KMS-11 (cell line): Measurements from ENCODE around the gene MISP.

Source experiments
- H2AFZ ChIP-seq: fragments of 200-600 bp; sonication (generic); 2 replicates; pipeline ENCODE4 v1.6.1; 2016; ENCODE audit warnings: antibody characterized with exemption, mixed run types, low read depth
- H3K27ac ChIP-seq: fragments of 200-600 bp; sonication (generic); 2 replicates; pipeline ENCODE4 v1.6.1; 2016; ENCODE audit warnings: mild to moderate bottlenecking, mixed run types
- H3K27me3 ChIP-seq: fragments of 200-600 bp; sonication (generic); 2 replicates; pipeline ENCODE4 v1.6.1; 2017; ENCODE audit warnings: mild to moderate bottlenecking, low read depth, mixed run types, moderate library complexity; ENCODE audit not compliant: insufficient read depth
- H3K36me3 ChIP-seq: fragments of 200-600 bp; sonication (generic); 2 replicates; pipeline ENCODE4 v1.6.1; 2017; ENCODE audit warnings: mild to moderate bottlenecking, mixed run types; ENCODE audit not compliant: insufficient read depth
- H3K4me1 ChIP-seq: fragments of 200-600 bp; sonication (generic); 2 replicates; pipeline ENCODE4 v1.6.1; 2016; ENCODE audit warnings: mild to moderate bottlenecking, low read depth, mixed run types; ENCODE audit not compliant: poor library complexity, severe bottlenecking
- H3K4me2 ChIP-seq: fragments of 200-600 bp; sonication (generic); 2 replicates; pipeline ENCODE4 v1.7.0; 2016; ENCODE audit warnings: mild to moderate bottlenecking, mixed run types
- H3K4me3 ChIP-seq: fragments of 200-600 bp; sonication (generic); IDR thresholded peaks from 2 replicates; pipeline ENCODE4 v1.6.1; 2017; ENCODE audit warnings: low read depth, low read length, mixed read lengths; ENCODE audit not compliant: insufficient read depth
- H3K79me2 ChIP-seq: fragments of 200-600 bp; sonication (generic); 2 replicates; pipeline ENCODE4 v1.6.1; 2016; ENCODE audit warnings: low read depth, mixed run types; ENCODE audit not compliant: insufficient read depth
- H3K9ac ChIP-seq: fragments of 200-600 bp; sonication (generic); 2 replicates; pipeline ENCODE4 v1.6.1; 2016; ENCODE audit warnings: mild to moderate bottlenecking, mixed run types
- H4K20me1 ChIP-seq: fragments of 200-600 bp; sonication (generic); 2 replicates; pipeline ENCODE4 v1.6.1; 2016; ENCODE audit warnings: mild to moderate bottlenecking, mixed run types; ENCODE audit not compliant: insufficient read depth
- CTCF ChIP-seq: fragments of 200-600 bp; sonication (generic); conservative IDR thresholded peaks from 2 replicates; pipeline ENCODE4 v1.6.1; 2017; ENCODE audit warnings: low read depth, mild to moderate bottlenecking, antibody characterized with exemption, low read length, moderate library complexity, mixed read lengths

The MISP gene

GRCh38 chr19:808423-808775 lies 57.5 kb downstream of the MISP start:
- Histone ChIP-seq H3K9ac (no peak overlapping the region), H3K4me1 (no peaks in the 10 kb centered on the region), H3K27ac (no peak overlapping the region), H3K27me3 (no peaks in the 10 kb centered on the region), H3K36me3 (peaks cover 39% of the 10 kb centered on the region), H2AFZ (no peak overlapping the region), H3K4me2 (no peak overlapping the region), H4K20me1 (peaks cover 11% of the 10 kb centered on the region; the same call in 1 of the 2 replicates), H3K4me3 (no peak overlapping the region), H3K79me2 (peaks cover 57% of the 10 kb centered on the region)
- no peak for TF ChIP-seq CTCF

DNA sequence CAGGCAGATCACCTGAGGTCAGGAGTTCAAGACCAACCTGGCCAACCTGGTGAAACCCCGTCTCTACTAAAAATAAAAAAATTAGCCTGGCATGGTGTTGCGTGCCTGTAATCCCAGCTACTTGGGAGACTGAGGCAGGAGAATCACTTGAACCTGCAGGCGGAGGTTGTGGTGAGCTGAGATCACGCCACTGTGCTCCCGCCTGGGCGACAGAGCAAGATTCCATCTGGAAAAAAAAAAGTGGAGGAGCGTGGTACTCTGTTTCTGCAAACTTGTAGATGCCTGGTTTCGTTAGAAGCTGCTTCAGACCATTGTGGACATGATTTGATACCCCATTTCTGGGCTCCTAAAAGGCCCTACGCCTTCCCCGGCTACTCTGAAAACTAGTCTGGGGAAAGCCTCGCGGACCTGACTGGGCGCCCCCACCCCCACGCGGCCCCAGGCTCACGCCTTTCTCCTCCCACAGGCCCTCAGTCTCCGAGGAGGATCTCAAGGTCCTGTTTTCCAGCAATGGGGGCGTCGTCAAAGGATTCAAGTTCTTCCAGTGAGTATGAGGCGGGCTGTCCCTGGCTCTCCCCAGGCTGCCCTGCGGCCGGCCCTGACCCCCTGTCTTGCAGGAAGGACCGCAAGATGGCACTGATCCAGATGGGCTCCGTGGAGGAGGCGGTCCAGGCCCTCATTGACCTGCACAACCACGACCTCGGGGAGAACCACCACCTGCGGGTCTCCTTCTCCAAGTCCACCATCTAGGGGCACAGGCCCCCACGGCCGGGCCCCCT lies 59.4 kb downstream of the MISP start:
- Histone ChIP-seq H3K36me3 (peaks cover 26% of the 10 kb centered on the region), H3K27me3 (no peaks in the 10 kb centered on the region), H4K20me1 (peaks cover 11% of the 10 kb centered on the region; the same call in 1 of the 2 replicates), H3K4me2 (no peak overlapping the region), H3K4me1 (no peaks in the 10 kb centered on the region), H3K27ac (no peak overlapping the region), H2AFZ (no peak overlapping the region), H3K4me3 (no peak overlapping the region), H3K9ac (no peak overlapping the region), H3K79me2 (peaks cover 39% of the 10 kb centered on the region)
- no peak for TF ChIP-seq CTCF

DNA sequence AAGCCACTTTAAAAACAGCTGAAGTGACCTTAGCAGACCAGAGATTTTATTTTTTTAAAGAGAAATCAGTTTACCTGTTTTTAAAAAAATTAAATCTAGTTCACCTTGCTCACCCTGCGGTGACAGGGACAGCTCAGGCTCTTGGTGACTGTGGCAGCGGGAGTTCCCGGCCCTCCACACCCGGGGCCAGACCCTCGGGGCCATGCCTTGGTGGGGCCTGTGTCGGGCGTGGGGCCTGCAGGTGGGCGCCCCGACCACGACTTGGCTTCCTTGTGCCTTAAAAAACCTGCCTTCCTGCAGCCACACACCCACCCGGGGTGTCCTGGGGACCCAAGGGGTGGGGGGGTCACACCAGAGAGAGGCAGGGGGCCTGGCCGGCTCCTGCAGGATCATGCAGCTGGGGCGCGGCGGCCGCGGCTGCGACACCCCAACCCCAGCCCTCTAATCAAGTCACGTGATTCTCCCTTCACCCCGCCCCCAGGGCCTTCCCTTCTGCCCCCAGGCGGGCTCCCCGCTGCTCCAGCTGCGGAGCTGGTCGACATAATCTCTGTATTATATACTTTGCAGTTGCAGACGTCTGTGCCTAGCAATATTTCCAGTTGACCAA lies 60.1 kb downstream of the MISP start:
- peaks cover 23% of the 10 kb centered on the region for H3K36me3 ChIP-seq
- no peak for TF ChIP-seq CTCF
- peaks cover 11% of the 10 kb centered on the region; the same call in 1 of the 2 replicates for H4K20me1 ChIP-seq

DNA sequence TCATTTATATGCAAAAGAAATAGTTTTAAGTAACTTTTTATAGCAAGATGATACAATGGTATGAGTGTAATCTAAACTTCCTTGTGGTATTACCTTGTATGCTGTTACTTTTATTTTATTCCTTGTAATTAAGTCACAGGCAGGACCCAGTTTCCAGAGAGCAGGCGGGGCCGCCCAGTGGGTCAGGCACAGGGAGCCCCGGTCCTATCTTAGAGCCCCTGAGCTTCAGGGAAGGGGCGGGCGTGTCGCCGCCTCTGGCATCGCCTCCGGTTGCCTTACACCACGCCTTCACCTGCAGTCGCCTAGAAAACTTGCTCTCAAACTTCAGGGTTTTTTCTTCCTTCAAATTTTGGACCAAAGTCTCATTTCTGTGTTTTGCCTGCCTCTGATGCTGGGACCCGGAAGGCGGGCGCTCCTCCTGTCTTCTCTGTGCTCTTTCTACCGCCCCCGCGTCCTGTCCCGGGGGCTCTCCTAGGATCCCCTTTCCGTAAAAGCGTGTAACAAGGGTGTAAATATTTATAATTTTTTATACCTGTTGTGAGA lies 60.7 kb downstream of the MISP start:
- H3K27ac ChIP-seq = no peak overlapping the region
- peaks cover 23% of the 10 kb centered on the region for H3K36me3 ChIP-seq
- H3K9ac ChIP-seq = no peak overlapping the region
- H2AFZ ChIP-seq = no peak overlapping the region
- H3K4me3 ChIP-seq = no peak overlapping the region
- peaks cover 26% of the 10 kb centered on the region; the same call in 1 of the 2 replicates for H3K79me2 ChIP-seq
- TF ChIP-seq CTCF = no peak
- H3K4me2 ChIP-seq = no peak overlapping the region
- peaks cover 8% of the 10 kb centered on the region; the same call in 1 of the 2 replicates for H4K20me1 ChIP-seq
- H3K27me3 ChIP-seq = no peaks in the 10 kb centered on the region
- no peaks in the 10 kb centered on the region for H3K4me1 ChIP-seq

More for the DNA sequence above, 60.1 kb downstream of the MISP start:
- no peak overlapping the region for H3K9ac ChIP-seq
- no peaks in the 10 kb centered on the region for H3K27me3 ChIP-seq
- H2AFZ ChIP-seq = no peak overlapping the region
- no peak overlapping the region for H3K4me2 ChIP-seq
- H3K27ac ChIP-seq = no peak overlapping the region
- H3K4me1 ChIP-seq = no peaks in the 10 kb centered on the region
- no peak overlapping the region for H3K4me3 ChIP-seq
- H3K79me2 ChIP-seq = peaks cover 31% of the 10 kb centered on the region; the same call in 1 of the 2 replicates
